Large intestine (tissue), 3 donors: ENCODE results near the gene G6PC1. TPM values are rescaled to one million over a fixed set of nuclear protein-coding genes. Genes with fewer than 3 reads are reported as not detected.
"Not testable (repeated sequence)": the region's sequence is repeated elsewhere in the genome, so short reads cannot be mapped to it uniquely, and the experiment has no call there.

Experiments used
- DNase-seq, 2 donors: peaks; one replicate each; pipeline versions ENCODE4 v3.0.0 to v3.0.0-alpha.2; 2013
- H3K27ac ChIP-seq: one replicate; pipeline ENCODE4 v1.5.1; 2013; ENCODE audit warnings: low read length
- H3K27me3 ChIP-seq: 2 replicates; pipeline ENCODE4 v1.6.1; 2013; ENCODE audit warnings: low read length; ENCODE audit not compliant: control insufficient read depth, insufficient read depth
- H3K36me3 ChIP-seq: 2 replicates; pipeline ENCODE4 v1.6.1; 2013; ENCODE audit warnings: low read length; ENCODE audit not compliant: control insufficient read depth, insufficient read depth
- H3K4me1 ChIP-seq: one replicate; pipeline ENCODE4 v1.6.1; 2013; ENCODE audit warnings: low read length; ENCODE audit not compliant: control insufficient read depth, insufficient read depth
- H3K4me3 ChIP-seq: one replicate; pipeline ENCODE4 v1.5.1; 2013; ENCODE audit warnings: low read length
- H3K9me3 ChIP-seq: one replicate; pipeline ENCODE4 v1.6.1; 2013; ENCODE audit warnings: mild to moderate bottlenecking, low read depth, low read length, moderate library complexity; ENCODE audit not compliant: control insufficient read depth
- WGBS: methylation state at CpG from one replicate; pipeline ENCODE4 v1.1.5; 2013; ENCODE audit warnings: low lambda C conversion rate; ENCODE audit not compliant: insufficient coverage; 5-methylcytosine and 5-hydroxymethylcytosine counted together
- polyA plus RNA-seq: library from polyadenylated mRNA; unstranded; fragments of 120-200 nt; gene quantifications from one replicate; pipeline ENCODE4 v1.2.1, GENCODE V29; 2013

Gene G6PC1
- polyA plus RNA-seq, 1 donor: 1.5 TPM

DNA sequence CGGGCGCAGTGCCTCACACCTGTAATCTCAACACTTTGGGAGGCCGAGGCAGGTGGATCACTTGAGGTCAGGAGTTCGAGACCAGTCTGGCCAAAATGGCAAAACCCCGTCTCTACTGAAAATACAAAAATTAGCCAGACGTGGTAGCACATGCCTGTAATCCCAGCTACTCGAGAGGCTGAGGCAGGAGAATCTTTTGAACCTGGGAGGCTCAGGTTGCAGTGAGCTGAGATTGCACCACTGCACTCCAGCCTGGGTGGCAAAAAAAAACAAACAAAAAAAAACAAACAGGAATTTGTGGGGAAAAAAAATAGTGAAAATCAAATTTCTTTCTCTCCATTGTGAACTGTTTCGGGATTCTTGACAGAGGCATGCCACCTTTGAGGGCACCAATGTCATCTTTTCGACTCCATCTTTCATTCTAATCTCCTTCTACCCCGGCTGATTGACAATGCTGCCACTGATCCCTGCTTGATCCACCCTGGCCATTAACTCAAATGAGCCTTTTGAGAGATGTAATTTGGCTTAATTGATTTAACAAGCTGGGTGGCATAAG lies 19.0 kb downstream of the G6PC1 start:
- not testable (repeated sequence) for DNase-seq, H3K36me3 ChIP-seq, H3K4me3 ChIP-seq, H3K27me3 ChIP-seq, H3K9me3 ChIP-seq
- H3K4me1 ChIP-seq: peaks cover 48% of the 10 kb centered on the region
- no CpG with 5 or more reads among the region's 10 CpGs for WGBS
- peak overlapping the region; percentile 87 for H3K27ac ChIP-seq

DNA sequence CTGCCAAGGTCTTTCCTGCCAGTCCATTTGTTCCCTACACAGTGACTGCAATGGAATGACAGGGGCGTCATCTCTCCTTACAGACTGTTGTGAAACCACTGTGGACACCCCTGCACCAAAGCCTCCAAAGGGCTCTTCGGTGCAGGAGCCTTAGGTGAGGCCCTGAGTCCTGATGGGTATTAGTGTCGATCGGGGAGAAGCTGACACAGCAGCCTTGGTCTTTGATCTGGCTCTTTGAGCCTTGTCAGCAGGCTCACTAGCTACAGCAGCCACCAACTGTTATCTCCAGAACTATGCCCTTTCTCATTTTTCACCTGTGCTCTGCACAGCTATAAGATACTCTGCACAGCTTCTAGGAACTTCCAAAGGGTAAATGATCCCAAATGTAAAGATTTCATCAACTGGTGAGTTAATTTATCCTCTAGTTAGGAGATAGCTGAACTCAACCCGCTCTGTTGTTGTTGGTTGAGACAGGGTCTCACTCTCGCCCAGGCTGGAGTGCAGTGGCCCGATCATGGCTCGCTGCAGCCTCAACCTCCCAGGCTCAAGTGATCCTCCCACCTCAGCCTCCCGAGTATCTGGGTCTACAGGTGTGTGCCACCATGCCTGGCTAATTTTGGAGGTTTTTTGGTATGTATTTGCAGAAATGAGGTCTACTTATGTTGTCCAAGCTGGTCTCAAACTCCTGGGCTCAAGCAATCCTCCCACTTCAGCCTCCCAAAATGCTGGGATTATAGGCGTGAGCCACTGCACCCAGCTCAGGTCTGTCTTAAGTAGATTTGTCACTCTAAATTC lies 19.7 kb downstream of the G6PC1 start:
- peak; percentile 91 to 95 for DNase-seq
- no CpG with 5 or more reads among the region's 10 CpGs for WGBS
- no peaks in the 10 kb centered on the region for H3K27me3 ChIP-seq
- H3K4me1 ChIP-seq: peaks cover 44% of the 10 kb centered on the region
- H3K27ac ChIP-seq: peak overlapping the region; percentile 87
- no peaks in the 10 kb centered on the region for H3K9me3 ChIP-seq
- no peaks in the 10 kb centered on the region for H3K36me3 ChIP-seq
- H3K4me3 ChIP-seq: no peak overlapping the region

DNA sequence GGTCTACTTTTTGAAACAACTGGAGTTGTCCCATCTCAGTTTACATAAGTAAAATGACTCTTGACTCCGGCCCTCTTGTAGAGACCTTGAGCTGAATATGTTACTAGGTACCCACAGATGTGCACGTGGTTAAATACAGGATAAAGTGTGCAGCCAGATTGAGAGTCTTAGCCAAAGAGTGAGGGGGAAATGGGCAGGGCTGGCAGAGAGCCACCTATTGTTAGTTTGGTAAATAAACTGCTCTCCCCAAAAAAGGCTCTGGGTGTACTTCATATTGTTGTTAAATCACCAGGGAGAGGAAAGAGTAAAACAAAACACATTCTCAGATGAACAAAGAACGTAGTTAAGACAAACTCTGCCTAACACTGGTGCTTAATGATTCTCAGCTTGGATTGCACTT lies 20.3 kb downstream of the G6PC1 start:
- H3K27me3 ChIP-seq: no peaks in the 10 kb centered on the region
- H3K27ac ChIP-seq: peak overlapping the region; percentile 87
- H3K9me3 ChIP-seq: no peaks in the 10 kb centered on the region
- peak in 1 of 2 donors; percentile 54 for DNase-seq
- H3K36me3 ChIP-seq: no peaks in the 10 kb centered on the region
- WGBS: 0% methylated on average over 1 of the region's 3 CpGs
- no peak overlapping the region for H3K4me3 ChIP-seq
- peaks cover 44% of the 10 kb centered on the region for H3K4me1 ChIP-seq

DNA sequence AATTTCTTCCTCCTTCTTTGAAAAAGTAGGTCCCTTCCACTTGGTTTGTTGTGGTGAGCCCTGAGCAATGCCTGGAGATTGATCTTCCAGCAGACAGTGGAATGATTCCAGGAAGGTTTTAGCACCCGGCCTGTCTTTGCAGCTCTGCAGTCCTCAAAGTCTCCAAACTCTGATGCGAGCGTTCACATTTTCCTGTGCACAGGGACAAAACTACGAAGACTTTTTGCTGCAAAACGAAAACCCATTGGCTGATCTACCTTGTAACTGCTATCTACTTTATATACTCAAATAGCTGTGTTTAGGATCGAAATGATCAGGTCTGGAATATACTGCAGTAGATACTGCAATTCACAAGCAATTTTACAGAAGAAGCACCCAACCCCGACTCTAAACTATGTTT lies 21.7 kb downstream of the G6PC1 start:
- Histone ChIP-seq H3K27me3 (no peaks in the 10 kb centered on the region), H3K4me3 (no peak overlapping the region), H3K27ac (no peak overlapping the region), H3K9me3 (no peaks in the 10 kb centered on the region), H3K36me3 (no peaks in the 10 kb centered on the region), H3K4me1 (peaks cover 41% of the 10 kb centered on the region)
- no peak for DNase-seq
- 70% methylated on average over 1 of the region's 7 CpGs for WGBS

DNA sequence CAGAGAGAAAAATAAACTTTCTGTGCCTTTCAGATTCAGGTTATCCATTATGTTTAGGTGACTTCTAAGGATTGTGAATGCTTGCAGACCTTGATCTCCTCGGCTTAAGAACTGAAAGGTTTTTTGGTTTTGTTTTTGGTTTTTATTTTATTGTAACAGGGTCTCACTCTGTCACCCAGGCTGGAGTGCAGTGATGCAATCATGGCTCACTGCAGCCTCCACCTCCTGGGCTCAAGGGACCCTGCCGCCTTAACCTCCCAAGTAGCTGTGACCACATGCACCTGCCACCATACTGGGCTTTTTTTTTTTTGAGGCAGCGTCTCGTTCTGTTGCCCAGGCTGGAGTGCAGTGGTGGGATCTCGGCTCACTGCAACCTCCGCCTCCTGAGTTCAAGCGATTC lies 22.9 kb downstream of the G6PC1 start:
- not testable (repeated sequence) for H3K36me3 ChIP-seq, H3K9me3 ChIP-seq, H3K4me3 ChIP-seq, H3K27me3 ChIP-seq, DNase-seq, H3K27ac ChIP-seq
- WGBS: no CpG with 5 or more reads among the region's 7 CpGs
- peaks cover 32% of the 10 kb centered on the region for H3K4me1 ChIP-seq

DNA sequence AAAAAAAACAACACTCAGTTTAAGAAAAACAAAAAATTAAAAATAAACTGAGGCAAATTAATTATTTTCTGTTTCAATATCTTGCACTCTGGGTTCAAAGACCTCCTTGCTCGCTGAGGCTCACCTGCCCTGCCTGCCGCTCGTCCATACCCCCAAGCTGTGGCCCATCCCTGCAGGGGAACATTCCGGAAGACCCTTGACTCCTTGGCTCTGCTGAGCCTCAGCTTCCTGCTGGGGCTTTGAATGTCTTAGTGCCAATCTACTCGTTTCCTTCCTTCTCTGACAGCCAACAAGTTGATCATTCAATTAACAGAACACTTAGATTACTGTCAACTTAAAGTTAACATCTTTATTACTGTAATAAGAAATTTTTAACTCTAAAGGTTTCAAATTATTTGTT lies 24.3 kb downstream of the G6PC1 start:
- no CpG with 5 or more reads among the region's 5 CpGs for WGBS
- H3K36me3 ChIP-seq: no peaks in the 10 kb centered on the region
- no peaks in the 10 kb centered on the region for H3K9me3 ChIP-seq
- no peak overlapping the region for H3K27ac ChIP-seq
- H3K4me3 ChIP-seq: no peak overlapping the region
- no peak for DNase-seq
- H3K4me1 ChIP-seq: peaks cover 26% of the 10 kb centered on the region
- H3K27me3 ChIP-seq: no peaks in the 10 kb centered on the region

DNA sequence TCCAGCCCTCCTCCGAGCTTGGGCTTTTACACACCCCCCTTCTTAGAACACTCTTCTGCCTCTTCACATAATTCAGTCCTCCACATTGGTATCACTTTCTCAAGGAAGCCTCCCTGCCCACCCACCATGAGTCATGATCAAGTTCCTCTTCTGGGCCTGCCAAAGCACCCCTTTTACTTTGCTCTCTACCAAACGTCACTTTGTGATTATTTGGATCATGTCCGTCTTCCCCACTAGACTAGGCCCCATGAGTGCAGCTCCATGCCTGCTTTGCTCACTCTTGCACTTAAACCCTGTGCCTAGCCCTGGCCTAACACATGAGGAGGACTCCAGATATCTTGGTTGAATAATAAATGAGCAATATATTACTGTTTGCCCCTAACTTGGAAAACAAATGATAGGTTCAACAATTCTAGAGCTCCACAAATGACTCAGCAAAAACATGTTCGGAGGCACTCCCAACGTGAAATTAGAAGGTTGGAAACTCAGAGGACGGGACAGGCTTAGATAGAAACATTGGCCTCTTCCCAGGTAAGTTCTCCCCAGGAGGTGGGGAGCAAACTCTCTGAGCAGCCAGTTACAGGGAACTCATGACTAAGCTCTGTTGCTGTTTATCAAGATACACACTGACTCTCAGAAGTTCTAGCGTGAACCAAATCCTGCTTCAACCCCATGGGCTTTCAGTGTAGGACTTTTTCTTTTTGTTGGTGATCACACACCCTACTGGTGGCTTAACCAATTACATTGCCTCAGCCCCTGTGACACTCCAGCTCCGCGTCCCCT lies 28.3 kb downstream of the G6PC1 start:
- peak overlapping the region; percentile 61 for H3K27ac ChIP-seq
- H3K4me3 ChIP-seq: no peak overlapping the region
- H3K36me3 ChIP-seq: no peaks in the 10 kb centered on the region
- H3K4me1 ChIP-seq: peaks cover 9% of the 10 kb centered on the region
- 26% methylated on average over 2 of the region's 9 CpGs for WGBS
- DNase-seq: peak; percentile 70 to 88
- no peaks in the 10 kb centered on the region for H3K27me3 ChIP-seq
- no peaks in the 10 kb centered on the region for H3K9me3 ChIP-seq

- no CpG with 5 or more reads among the region's 1 CpG for WGBS
- no peak overlapping the region for H3K27ac ChIP-seq
- no peak for DNase-seq
- peaks cover 9% of the 10 kb centered on the region for H3K4me1 ChIP-seq
- no peak overlapping the region for H3K4me3 ChIP-seq
- H3K9me3 ChIP-seq: no peaks in the 10 kb centered on the region
- H3K36me3 ChIP-seq: no peaks in the 10 kb centered on the region
- no peaks in the 10 kb centered on the region for H3K27me3 ChIP-seq
Observed at GRCh38 chr17:42929497-42929844, 28.9 kb downstream of the G6PC1 start.

DNA sequence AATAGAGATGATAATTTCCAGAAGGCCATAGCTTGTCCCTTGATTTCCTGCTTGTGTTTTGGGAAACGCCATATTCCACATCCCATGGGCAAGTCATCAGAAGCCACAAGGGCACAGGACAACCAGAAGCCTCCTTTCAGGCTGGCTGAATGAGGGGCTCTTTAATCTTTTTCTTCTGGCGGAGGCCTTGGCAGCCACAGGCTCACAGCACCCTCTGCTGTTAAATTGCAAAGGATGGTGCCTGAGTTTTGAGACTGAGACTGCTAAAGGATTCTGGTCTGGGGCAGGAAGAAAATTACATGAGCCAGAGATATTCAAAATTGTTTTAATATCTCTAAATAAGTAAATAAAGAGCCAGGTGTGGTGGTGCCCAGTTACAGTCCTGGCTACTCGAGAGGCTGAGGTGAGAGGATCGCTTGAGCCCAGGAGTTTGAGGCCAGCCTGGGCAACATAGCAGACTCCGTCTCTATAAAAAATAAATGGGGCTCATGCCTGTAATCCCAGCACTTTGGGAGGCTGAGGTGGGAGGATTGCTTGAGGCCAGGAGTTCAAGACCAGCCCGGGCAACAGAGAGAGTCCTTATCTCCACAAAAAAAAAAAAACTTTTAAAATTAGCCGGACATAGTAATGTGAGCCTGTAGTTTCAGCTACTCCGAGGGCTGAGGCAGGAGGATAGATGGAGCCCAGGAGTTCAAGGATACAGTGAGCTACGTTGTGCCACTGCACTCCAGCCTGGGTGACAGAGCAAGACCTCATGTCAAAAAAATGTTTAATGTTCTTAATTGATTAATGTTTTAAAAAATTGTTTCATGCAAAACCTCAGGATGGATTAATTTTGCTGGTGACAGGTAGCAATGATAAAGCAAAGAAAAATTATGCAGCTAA lies 37.4 kb downstream of the G6PC1 start:
- Histone ChIP-seq H3K27ac (no peak overlapping the region), H3K36me3 (no peaks in the 10 kb centered on the region), H3K4me3 (no peak overlapping the region), H3K4me1 (no peaks in the 10 kb centered on the region), H3K27me3 (no peaks in the 10 kb centered on the region), H3K9me3 (no peaks in the 10 kb centered on the region)
- WGBS: no CpG with 5 or more reads among the region's 9 CpGs
- DNase-seq: peak; percentile 37 to 38

DNA sequence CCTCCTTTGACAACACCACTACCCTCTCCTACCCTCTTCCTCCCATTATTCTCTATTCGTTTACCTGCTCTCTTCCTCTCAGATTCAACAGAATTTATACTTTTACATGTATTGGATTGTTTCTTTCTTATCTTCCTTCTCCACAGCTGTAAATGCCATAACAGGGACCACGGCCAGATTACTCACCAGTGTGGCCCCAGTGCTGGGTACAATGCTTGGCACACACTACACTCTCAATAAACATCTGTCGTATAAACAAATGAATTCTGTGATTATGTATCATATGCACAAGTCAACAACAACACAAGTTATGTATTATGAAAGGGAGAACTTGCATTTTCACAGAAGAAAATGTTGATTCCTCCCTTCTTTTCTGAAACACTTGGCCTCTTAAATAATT lies 43.6 kb downstream of the G6PC1 start:
- no peaks in the 10 kb centered on the region for H3K27me3 ChIP-seq
- peaks cover 2% of the 10 kb centered on the region for H3K36me3 ChIP-seq
- no peak overlapping the region for H3K27ac ChIP-seq
- H3K4me3 ChIP-seq: no peak overlapping the region
- 88% methylated on average over 1 of the region's 3 CpGs for WGBS
- DNase-seq: no peak
- no peaks in the 10 kb centered on the region for H3K4me1 ChIP-seq
- no peaks in the 10 kb centered on the region for H3K9me3 ChIP-seq
